ENCODE measurements around the gene NEK6. TPM values are rescaled to one million over a fixed set of nuclear protein-coding genes. Genes with fewer than 3 reads are reported as not detected.

NEK6 gene
- total RNA-seq, 2 experiments from 2014 or later: 5.6 to 16.4 TPM

DNA sequence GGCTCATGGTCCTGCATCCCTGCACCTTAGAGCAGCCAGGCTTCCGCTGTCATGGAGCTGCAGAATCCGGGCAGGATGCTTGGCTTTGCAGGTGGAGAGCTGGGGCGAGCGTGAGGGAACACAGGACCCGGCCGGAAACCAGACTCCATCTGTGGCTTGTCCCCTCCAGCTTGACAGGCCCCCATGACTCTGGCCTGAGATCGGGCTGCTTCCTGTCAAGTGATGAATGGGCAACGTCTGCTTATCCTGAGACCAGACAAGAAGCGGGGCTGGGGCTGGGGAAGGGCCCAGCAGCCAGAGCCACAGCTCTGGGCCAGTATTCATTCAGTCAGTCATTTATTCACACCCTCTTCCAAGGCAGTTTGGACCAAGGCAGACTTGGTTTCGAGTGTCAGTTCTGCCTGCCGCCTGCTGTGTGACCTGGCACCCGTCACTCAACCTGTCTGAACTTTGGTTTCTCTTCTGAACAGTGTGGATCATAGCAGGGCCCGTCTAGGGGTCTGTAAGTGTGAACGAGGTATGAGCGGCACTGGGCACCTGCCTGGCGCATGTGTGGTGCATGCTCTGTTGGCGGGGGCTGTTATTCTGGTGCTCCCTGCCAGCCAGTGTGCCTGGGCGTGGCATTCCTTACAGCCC is 37.5 kb downstream of the NEK6 start:
- POLR2A ChIA-PET: no interaction called here

DNA sequence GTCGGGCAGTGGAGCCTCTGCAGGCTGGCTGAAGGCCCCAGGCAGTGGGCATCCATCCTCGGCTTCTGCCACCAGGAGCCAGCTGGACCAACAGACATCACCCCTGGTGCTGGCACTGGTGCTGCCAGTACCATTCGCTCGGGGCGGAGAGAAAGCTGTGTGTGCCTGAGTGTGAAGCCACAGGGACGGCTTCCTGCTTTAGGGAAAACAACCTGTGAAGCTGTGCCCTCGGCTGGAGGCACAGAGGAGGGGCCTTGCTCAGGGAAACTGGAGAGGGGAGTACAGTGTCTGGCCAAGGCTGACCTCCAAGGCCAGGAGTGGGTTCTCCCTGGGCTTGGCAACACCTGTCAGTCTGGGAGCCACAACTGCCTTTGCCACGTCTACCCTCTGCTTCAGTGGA is 38.3 kb downstream of the NEK6 start:
- no peaks in the 10 kb centered on the region; the same call in 1 of the 2 replicates for H4K20me1 ChIP-seq (ENCODE audit: insufficient read depth, low read length)
- TF ChIP-seq EZH2phosphoT487 (IDR thresholded peaks at IDR 0.05; ENCODE audit: borderline replicate concordance, low read depth, low read length) (no peak), CTCF (conservative IDR thresholded peaks at IDR 0.05; ENCODE audit: low read length) (no peak)
- intact Hi-C loops (cut with micrococcal nuclease; ENCODE audit: unreplicated experiment): no loop called here
- no peaks in the 10 kb centered on the region for H3K9me3 ChIP-seq (ENCODE audit: low read length)
- no peak overlapping the region for H2AFZ ChIP-seq (ENCODE audit: low read length)
- DNase-seq (ENCODE audit: low spot score): no peak
- no peaks in the 10 kb centered on the region for H3K79me2 ChIP-seq (ENCODE audit: insufficient read depth, low read depth, low read length)
- no peaks in the 10 kb centered on the region for H3K9me2 ChIP-seq (ENCODE audit: insufficient read depth, low read length)
- H3K36me3 ChIP-seq (ENCODE audit: insufficient read depth, low read length): no peaks in the 10 kb centered on the region
- H3K27ac ChIP-seq (ENCODE audit: low read depth, low read length, poor library complexity, severe bottlenecking): no peak overlapping the region
- CTCF ChIA-PET (ENCODE audit: unreplicated experiment): no interaction called here
- POLR2A ChIA-PET: no interaction called here
- H3K4me3 ChIP-seq (ENCODE audit: low read depth, low read length, poor library complexity, severe bottlenecking): no peak overlapping the region
- no peak overlapping the region for H3K4me2 ChIP-seq (ENCODE audit: low read length)
- H3K4me1 ChIP-seq (ENCODE audit: insufficient read depth, low read length, poor library complexity, severe bottlenecking): peaks cover 26% of the 10 kb centered on the region
- no TSS peak for BruUV-seq (replicated peaks)

More for the DNA sequence above, 37.5 kb downstream of the NEK6 start:
- Histone ChIP-seq H3K36me3 (ENCODE audit: insufficient read depth, low read length) (no peaks in the 10 kb centered on the region), H4K20me1 (ENCODE audit: insufficient read depth, low read length) (no peaks in the 10 kb centered on the region; the same call in 1 of the 2 replicates), H2AFZ (ENCODE audit: low read length) (no peak overlapping the region), H3K79me2 (ENCODE audit: insufficient read depth, low read depth, low read length) (no peaks in the 10 kb centered on the region), H3K9me2 (ENCODE audit: insufficient read depth, low read length) (no peaks in the 10 kb centered on the region), H3K4me3 (ENCODE audit: low read depth, low read length, poor library complexity, severe bottlenecking) (no peak overlapping the region), H3K27ac (ENCODE audit: low read depth, low read length, poor library complexity, severe bottlenecking) (no peak overlapping the region), H3K4me1 (ENCODE audit: insufficient read depth, low read length, poor library complexity, severe bottlenecking) (peaks cover 34% of the 10 kb centered on the region), H3K4me2 (ENCODE audit: low read length) (no peak overlapping the region), H3K9me3 (ENCODE audit: low read length) (no peaks in the 10 kb centered on the region)
- no peak for DNase-seq (ENCODE audit: low spot score)
- BruUV-seq (replicated peaks): no TSS peak
- intact Hi-C loops (cut with micrococcal nuclease; ENCODE audit: unreplicated experiment): no loop called here
- TF ChIP-seq CTCF (conservative IDR thresholded peaks at IDR 0.05; ENCODE audit: low read length) (no peak), EZH2phosphoT487 (IDR thresholded peaks at IDR 0.05; ENCODE audit: borderline replicate concordance, low read depth, low read length) (no peak)
- CTCF ChIA-PET (ENCODE audit: unreplicated experiment): no interaction called here

DNA sequence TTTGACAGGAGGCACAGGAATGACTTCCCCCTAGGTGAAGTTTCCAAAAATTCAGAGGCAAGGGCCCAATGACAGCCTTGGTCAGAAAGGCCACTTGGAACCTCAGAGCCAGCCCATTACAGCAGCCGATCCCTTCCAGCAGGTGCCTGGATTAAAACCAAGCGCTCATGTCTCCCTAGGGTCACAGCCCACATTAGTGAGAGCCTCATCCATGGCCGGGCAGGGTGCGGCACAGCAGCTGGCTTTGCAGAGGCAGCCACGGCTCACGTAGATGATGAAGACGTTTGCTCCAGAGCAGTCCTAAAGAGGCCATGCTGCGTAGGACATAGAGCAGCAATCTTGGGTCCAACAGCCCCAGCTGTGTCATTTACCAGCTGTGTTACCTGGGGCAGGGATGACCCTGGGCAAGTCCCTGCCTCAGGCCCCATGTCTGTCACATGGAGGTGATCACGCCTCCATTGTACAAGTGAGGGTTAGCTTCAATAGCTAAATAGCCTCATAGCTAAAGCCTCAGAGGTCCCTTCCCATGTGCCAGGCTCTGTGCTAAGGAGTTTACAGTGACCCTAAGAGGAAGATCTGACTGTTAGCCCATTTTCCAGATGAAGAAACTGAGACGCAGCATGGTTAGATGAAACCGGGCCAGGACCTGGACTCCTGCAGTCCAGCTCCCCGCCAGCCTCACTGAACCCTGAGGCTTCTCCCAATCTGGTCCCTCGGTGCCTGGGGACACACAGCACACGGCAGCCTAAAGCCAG is 39.2 kb downstream of the NEK6 start:
- CTCF ChIA-PET (ENCODE audit: unreplicated experiment): no interaction called here

More for the DNA sequence above, 39.2 kb downstream of the NEK6 start:
- Histone ChIP-seq H3K79me2 (ENCODE audit: insufficient read depth, low read depth, low read length) (no peaks in the 10 kb centered on the region), H3K9me2 (ENCODE audit: insufficient read depth, low read length) (no peaks in the 10 kb centered on the region), H4K20me1 (ENCODE audit: insufficient read depth, low read length) (no peaks in the 10 kb centered on the region; the same call in 1 of the 2 replicates), H3K27ac (ENCODE audit: low read depth, low read length, poor library complexity, severe bottlenecking) (no peak overlapping the region), H3K36me3 (ENCODE audit: insufficient read depth, low read length) (no peaks in the 10 kb centered on the region), H2AFZ (ENCODE audit: low read length) (no peak overlapping the region), H3K4me2 (ENCODE audit: low read length) (no peak overlapping the region), H3K4me1 (ENCODE audit: insufficient read depth, low read length, poor library complexity, severe bottlenecking) (peaks cover 17% of the 10 kb centered on the region), H3K4me3 (ENCODE audit: low read depth, low read length, poor library complexity, severe bottlenecking) (no peak overlapping the region), H3K9me3 (ENCODE audit: low read length) (no peaks in the 10 kb centered on the region)
- BruUV-seq (replicated peaks): no TSS peak
- no peak for DNase-seq (ENCODE audit: low spot score)
- intact Hi-C loops (cut with micrococcal nuclease; ENCODE audit: unreplicated experiment): no loop called here
- TF ChIP-seq CTCF (conservative IDR thresholded peaks at IDR 0.05; ENCODE audit: low read length) (no peak), EZH2phosphoT487 (IDR thresholded peaks at IDR 0.05; ENCODE audit: borderline replicate concordance, low read depth, low read length) (no peak)
- POLR2A ChIA-PET: interaction anchor here (0.6 to 1.7 kb wide), 2 partner anchors 40 to 62 kb away, joined by 3 to 7 read pairs; no protein-coding TSS in a partner anchor
